Kidney (tissue), 14 donors: ENCODE results near the gene MAP3K3. TPM values are rescaled to one million over a fixed set of nuclear protein-coding genes. Genes with fewer than 3 reads are reported as not detected.
"Not testable (repeated sequence)": the region's sequence is repeated elsewhere in the genome, so short reads cannot be mapped to it uniquely, and the experiment has no call there.

Source experiments
- DNase-seq, 5 donors: peaks; one replicate each; pipeline ENCODE4 v3.0.0-alpha.2; 2013 to 2020
- FAIRE-seq: peaks from 2 replicates; lab custom pipeline; 2012; peaks lifted over from hg19 to GRCh38; lab: Jason Lieb, UNC
- H3K27ac ChIP-seq, 2 donors: one replicate each; pipeline ENCODE4 v1.7.0; 2013; ENCODE audit warnings: low read depth in 2 of 2, low read length in 2 of 2, inconsistent platforms in 1 of 2
- H3K27me3 ChIP-seq: one replicate; pipeline ENCODE4 v1.7.1; 2013; ENCODE audit warnings: low read length, inconsistent platforms; ENCODE audit not compliant: control insufficient read depth, insufficient read depth
- H3K36me3 ChIP-seq, 3 donors: one replicate each; pipeline versions ENCODE4 v1.7.0 to v1.7.1; 2013; ENCODE audit warnings: low read length in 3 of 3, control low read depth in 1 of 3, inconsistent platforms in 1 of 3; ENCODE audit not compliant: insufficient read depth in 3 of 3, control insufficient read depth in 2 of 3
- H3K4me1 ChIP-seq, 3 donors: one replicate each; pipeline versions ENCODE4 v1.7.0 to v1.7.1; 2013; ENCODE audit warnings: low read length in 3 of 3, inconsistent platforms in 1 of 3, low read depth in 1 of 3; ENCODE audit not compliant: control insufficient read depth in 2 of 3, insufficient read depth in 2 of 3
- H3K4me3 ChIP-seq, 3 donors: one replicate each; pipeline versions ENCODE4 v1.7.0 to v1.8.1; 2013; ENCODE audit warnings: low read length in 3 of 3, control low read depth in 1 of 3, inconsistent platforms in 1 of 3
- H3K9ac ChIP-seq, 3 donors: one replicate each; pipeline versions ENCODE4 v1.7.0 to v1.7.1; 2013; ENCODE audit warnings: low read length in 3 of 3, control low read depth in 1 of 3, inconsistent platforms in 1 of 3
- H3K9me3 ChIP-seq, 3 donors: one replicate each; pipeline versions ENCODE4 v1.7.0 to v1.7.1; 2013; ENCODE audit warnings: low read length in 3 of 3, control low read depth in 1 of 3, inconsistent platforms in 1 of 3; ENCODE audit not compliant: control insufficient read depth in 2 of 3, insufficient read depth in 1 of 3
- CTCF ChIP-seq: IDR thresholded peaks from 3 replicates; pipeline ENCODE4 v1.5.1; 2012; ENCODE audit warnings: mild to moderate bottlenecking, moderate library complexity, borderline replicate concordance; ENCODE audit not compliant: insufficient read depth; ENCODE audit errors: extremely low read depth
- intact Hi-C: fragments of 100-400 bp; cut with DNase I; formaldehyde crosslinking; loops from one replicate; pipeline ENCODE4 v1.11.1; 2022
- polyA plus RNA-seq: library from polyadenylated mRNA; stranded (reverse); fragments of 350-450 nt; fragmentation: Illumina TruSeq; extraction: RNeasy Lipid Tissue Mini Kit (QIAGEN cat#74804); gene quantifications from one replicate; pipeline ENCODE4 v1.2.3, GENCODE V29; 2014; ENCODE audit warnings: low read depth, low replicate concordance; ENCODE audit not compliant: insufficient read depth
- total RNA-seq: library from RNA; stranded (reverse); fragmentation: NEBNext Ultra II Directional; extraction: Animal tissue kit (Norgen Biotek cat#: 25700); gene quantifications from one replicate; pipeline ENCODE4 v1.2.1, GENCODE V29; 2021
- donor health status: control.
- donor health status: control.
- donor health status: control.
- donor health status: control.
- donor health status: control.
- donor health status: DM: yes; HTN: yes; CAD: no.
- donor health status: Normal renal cell carcinoma (clear cell type).

MAP3K3 gene
- total and polyA plus RNA-seq, 2 donors from 2014 or later = 17.4 to 50.5 TPM

GRCh38 chr17:63718988-63719387, 96.8 kb downstream of the MAP3K3 start:
- intact Hi-C loops = no loop called here
- DNase-seq (no peak), FAIRE-seq (no peak)
- Histone ChIP-seq H3K4me1 (no peaks in the 10 kb centered on the region), H3K27ac (no peak overlapping the region), H3K9me3 (no peaks in the 10 kb centered on the region), H3K36me3 (peaks cover 0 to 4% (median 0%) of the 10 kb centered on the region in 3 donors), H3K4me3 (no peak overlapping the region), H3K27me3 (no peaks in the 10 kb centered on the region), H3K9ac (no peak overlapping the region)
- TF ChIP-seq CTCF = no peak

DNA sequence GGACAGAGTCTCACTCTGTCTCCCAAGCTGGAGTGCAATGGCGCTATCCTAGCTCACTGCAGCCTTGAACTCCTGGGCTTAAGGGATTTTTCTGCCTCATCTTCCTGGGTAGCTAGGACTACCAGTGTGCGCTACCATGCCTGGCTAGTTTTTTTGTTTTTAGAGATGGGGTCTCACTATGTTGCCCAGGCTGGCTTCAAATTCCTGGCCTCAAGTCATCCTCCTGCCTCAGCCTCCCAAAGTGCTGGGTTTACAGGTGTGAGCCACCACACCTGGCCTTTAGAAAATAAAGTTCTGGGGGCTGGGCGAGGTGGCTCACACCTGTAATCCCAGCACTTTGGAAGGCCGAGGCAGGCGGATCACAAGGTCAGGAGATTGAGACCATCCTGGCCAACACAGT, 98.0 kb downstream of the MAP3K3 start:
- H3K27me3 ChIP-seq, H3K4me3 ChIP-seq, H3K9me3 ChIP-seq, DNase-seq, H3K36me3 ChIP-seq, H3K9ac ChIP-seq, FAIRE-seq, H3K27ac ChIP-seq, intact Hi-C loops, H3K4me1 ChIP-seq: not testable (repeated sequence)

GRCh38 chr17:63722403-63722802, 100.2 kb downstream of the MAP3K3 start:
- DNase-seq (no peak), FAIRE-seq (no peak)
- TF ChIP-seq CTCF = no peak
- no peaks in the 10 kb centered on the region for H3K4me1 ChIP-seq
- H3K4me3 ChIP-seq = no peak overlapping the region
- H3K36me3 ChIP-seq = peaks cover 0 to 11% (median 0%) of the 10 kb centered on the region in 3 donors
- no peak overlapping the region for H3K9ac ChIP-seq
- intact Hi-C loops = no loop called here
- no peak overlapping the region for H3K27ac ChIP-seq
- no peaks in the 10 kb centered on the region for H3K9me3 ChIP-seq
- no peaks in the 10 kb centered on the region for H3K27me3 ChIP-seq

GRCh38 chr17:63735691-63736090, 113.5 kb downstream of the MAP3K3 start:
- H3K27me3 ChIP-seq = no peaks in the 10 kb centered on the region
- H3K4me3 ChIP-seq = no peak overlapping the region
- intact Hi-C loops = no loop called here
- peaks cover 0 to 3% (median 0%) of the 10 kb centered on the region in 3 donors for H3K4me1 ChIP-seq
- no peaks in the 10 kb centered on the region for H3K9me3 ChIP-seq
- H3K36me3 ChIP-seq = no peaks in the 10 kb centered on the region
- TF ChIP-seq CTCF = no peak
- H3K27ac ChIP-seq = no peak overlapping the region
- no peak for FAIRE-seq
- no peak overlapping the region for H3K9ac ChIP-seq
- no peak for DNase-seq
